ENCODE data around the gene ROCK2. TPM values are rescaled to one million over a fixed set of nuclear protein-coding genes. Genes with fewer than 3 reads are reported as not detected.

Gene ROCK2
- total and polyA plus RNA-seq, 9 of the 15 experiments (the other 6 are each of a cell fraction or from before 2014, with no cell fraction given) = 4.9 to 30.6 (median 14.3) TPM

- TF ChIP-seq POLR2A (conservative IDR thresholded peaks at IDR 0.05) = no peak
- no peak for TF ChIP-seq E4F1 (CRISPR knock-in tag; IDR thresholded peaks at IDR 0.05; ENCODE audit: borderline replicate concordance)
- TF ChIP-seq NR2F6 (CRISPR knock-in tag; IDR thresholded peaks at IDR 0.05) = no peak
- no peak for TF ChIP-seq ZNF253 (CRISPR knock-in tag; conservative IDR thresholded peaks at IDR 0.05)
- TF ChIP-seq ETV5 (CRISPR knock-in tag; IDR thresholded peaks at IDR 0.05; ENCODE audit: low read depth) = no peak
These were observed 17.7 kb downstream of the ROCK2 start (continued) for GRCh38 chr2:11326677-11327211.

GRCh38 chr2:11325961-11326676, 18.3 kb downstream of the ROCK2 start:
- H3K79me2 ChIP-seq (ENCODE audit: control insufficient read depth, insufficient read depth, low read length) = peaks cover 90% of the 10 kb centered on the region
- H4K20me1 ChIP-seq (replicated peaks; ENCODE audit: control insufficient read depth, insufficient read depth, low read length) = peaks cover 13% of the 10 kb centered on the region
- in situ Hi-C loops (cut with MboI) = no loop called here
- no peak for DNase-seq (ENCODE audit: extremely low read depth in 1 of 4, low spot score in 3 of 4)
- no peak overlapping the region for H3K4me2 ChIP-seq (ENCODE audit: insufficient read depth, low read length)
- H3K36me3 ChIP-seq (ENCODE audit: control insufficient read depth, insufficient read depth, low read length) = no peaks in the 10 kb centered on the region
- TF ChIP-seq NKRF (IDR thresholded peaks at IDR 0.05; ENCODE audit: borderline replicate concordance) (no peak), POLR2B (IDR thresholded peaks at IDR 0.05; ENCODE audit: low read depth, partially characterized antibody) (no peak)
- H3K4me1 ChIP-seq (replicated peaks in 1 of 2; ENCODE audit: control insufficient read depth in 2 of 2, insufficient read depth in 2 of 2, low read length in 2 of 2) = peaks cover 3 to 9% of the 10 kb centered on the region in 2 experiments; a peak in 4 of 5 replicates
- no peaks in the 10 kb centered on the region for H3K9me1 ChIP-seq (ENCODE audit: control insufficient read depth, insufficient read depth, low read length)
- intact Hi-C loops (cut with micrococcal nuclease) = no loop called here
- ChIA-PET POLR2A (interaction anchor here (0.7 to 1.9 kb wide), 3 partner anchors 20 to 46 kb away, joined by 3 to 4 read pairs (median 4); no protein-coding TSS in a partner anchor), CTCF (ENCODE audit: low intra/inter-chr PET ratio) (interaction anchor here (0.6 kb wide), 1 partner anchor 54 kb away, joined by 3 read pairs; no protein-coding TSS in a partner anchor)
- peak; percentile 32; the same call in 2 of the 3 replicates for ATAC-seq
- H2AFZ ChIP-seq (ENCODE audit: low read depth, low read length) = no peak overlapping the region
- no peaks in the 10 kb centered on the region for H3K9me3 ChIP-seq (replicated peaks; ENCODE audit: control insufficient read depth, insufficient read depth, low read depth, low read length)
- no peak overlapping the region for H3K27ac ChIP-seq (ENCODE audit: extremely low read depth, low read depth, low read length)
- WGBS (ENCODE audit: insufficient coverage, low coverage, missing lambda C conversion rate) = 46% methylated on average over 4 of the region's 4 CpGs
- no peak for FAIRE-seq
- H3K4me3 ChIP-seq = no peak overlapping the region
- H3K9ac ChIP-seq (ENCODE audit: insufficient read depth in 1 of 2, low read depth in 2 of 2, low read length in 2 of 2) = no peak overlapping the region
- H3K27me3 ChIP-seq (ENCODE audit: control insufficient read depth in 2 of 2, insufficient read depth in 2 of 2, low read length in 2 of 2) = no peaks in the 10 kb centered on the region
- no TSS peak for BruUV-seq (replicated peaks)
